ENCODE measurements around the gene PLOD3.

- TF ChIP-seq, protein P1, sequence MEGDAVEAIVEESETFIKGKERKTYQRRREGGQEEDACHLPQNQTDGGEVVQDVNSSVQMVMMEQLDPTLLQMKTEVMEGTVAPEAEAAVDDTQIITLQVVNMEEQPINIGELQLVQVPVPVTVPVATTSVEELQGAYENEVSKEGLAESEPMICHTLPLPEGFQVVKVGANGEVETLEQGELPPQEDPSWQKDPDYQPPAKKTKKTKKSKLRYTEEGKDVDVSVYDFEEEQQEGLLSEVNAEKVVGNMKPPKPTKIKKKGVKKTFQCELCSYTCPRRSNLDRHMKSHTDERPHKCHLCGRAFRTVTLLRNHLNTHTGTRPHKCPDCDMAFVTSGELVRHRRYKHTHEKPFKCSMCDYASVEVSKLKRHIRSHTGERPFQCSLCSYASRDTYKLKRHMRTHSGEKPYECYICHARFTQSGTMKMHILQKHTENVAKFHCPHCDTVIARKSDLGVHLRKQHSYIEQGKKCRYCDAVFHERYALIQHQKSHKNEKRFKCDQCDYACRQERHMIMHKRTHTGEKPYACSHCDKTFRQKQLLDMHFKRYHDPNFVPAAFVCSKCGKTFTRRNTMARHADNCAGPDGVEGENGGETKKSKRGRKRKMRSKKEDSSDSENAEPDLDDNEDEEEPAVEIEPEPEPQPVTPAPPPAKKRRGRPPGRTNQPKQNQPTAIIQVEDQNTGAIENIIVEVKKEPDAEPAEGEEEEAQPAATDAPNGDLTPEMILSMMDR (IDR thresholded peaks at IDR 0.05; ENCODE audit: low read depth, low read length, poor library complexity, severe bottlenecking) = peak; percentile 57
- no peak for TF ChIP-seq EZH2phosphoT487 (IDR thresholded peaks at IDR 0.05; ENCODE audit: borderline replicate concordance, low read length)
Observed at GRCh38 chr7:101216860-101217387, 457 bp downstream of the PLOD3 start.

Data from DOHH2 (cell line).